Thoracic aorta (tissue), 2 donors: ENCODE data around the gene CREB3L2. TPM values are rescaled to one million over a fixed set of nuclear protein-coding genes. Genes with fewer than 3 reads are reported as not detected.

Experiments used
- ATAC-seq: fragments of 150-250 bp; one replicate; pipeline ENCODE4 v1.8.0; 2017; ENCODE audit warnings: low read depth; ENCODE audit not compliant: insufficient number of reproducible peaks, low FRiP score
- DNase-seq: peaks from one replicate; pipeline ENCODE4 v3.0.0-alpha.2; 2020; ENCODE audit warnings: low spot score
- H3K27ac ChIP-seq, 2 donors: fragments of 200-600 bp; sonication (generic); 1 replicate in 1 of 2; 2 replicates in 1 of 2; pipeline ENCODE4 v1.5.1; 2016; ENCODE audit warnings: mild to moderate bottlenecking in 2 of 2, moderate library complexity in 2 of 2
- H3K27me3 ChIP-seq: fragments of 200-600 bp; sonication (generic); replicated peaks from 2 replicates; pipeline ENCODE4 v1.6.0; 2016; ENCODE audit warnings: mild to moderate bottlenecking; ENCODE audit not compliant: insufficient read depth
- H3K36me3 ChIP-seq: fragments of 200-600 bp; sonication (generic); one replicate; pipeline ENCODE4 v1.5.1; 2016
- H3K4me1 ChIP-seq, 2 donors: fragments of 200-600 bp; sonication (generic); 1 replicate in 1 of 2; 2 replicates in 1 of 2; pipeline versions ENCODE4 v1.5.1 to v1.6.0; 2016; ENCODE audit warnings: low read depth in 2 of 2, mild to moderate bottlenecking in 1 of 2; ENCODE audit not compliant: control insufficient read depth in 1 of 2
- H3K4me3 ChIP-seq: fragments of 200-600 bp; sonication (generic); 2 replicates; pipeline ENCODE4 v1.5.1; 2016; ENCODE audit warnings: mild to moderate bottlenecking
- H3K9me3 ChIP-seq: fragments of 200-600 bp; sonication (generic); 2 replicates; pipeline ENCODE4 v1.5.1; 2016
- CTCF ChIP-seq: fragments of 200-600 bp; sonication (generic); IDR thresholded peaks from one replicate; pipeline ENCODE4 v1.5.1; 2019; ENCODE audit warnings: antibody characterized with exemption
- total RNA-seq, 2 donors: library from RNA; depleted of rRNA; stranded (reverse); fragments of >200 nt; gene quantifications; one replicate each; pipeline versions ENCODE4 v1.1.0 to v1.2.3, GENCODE V29; 2016

Gene CREB3L2
- total RNA-seq, 2 donors from 2014 or later: 85.3 to 96.7 TPM

GRCh38 chr7:137948845-137949330 lies 53.0 kb downstream of the CREB3L2 start:
- Histone ChIP-seq H3K36me3 (no peaks in the 10 kb centered on the region), H3K27me3 (no peaks in the 10 kb centered on the region), H3K4me3 (no peak overlapping the region), H3K27ac (no peak overlapping the region), H3K4me1 (peaks cover 36 to 88% of the 10 kb centered on the region in 2 donors), H3K9me3 (no peaks in the 10 kb centered on the region)
- DNase-seq (no peak), ATAC-seq (no peak)
- no peak for TF ChIP-seq CTCF

- no peak for DNase-seq
- Histone ChIP-seq H3K4me3 (no peak overlapping the region), H3K36me3 (no peaks in the 10 kb centered on the region), H3K4me1 (peaks cover 37 to 88% of the 10 kb centered on the region in 2 donors), H3K27me3 (no peaks in the 10 kb centered on the region), H3K9me3 (no peaks in the 10 kb centered on the region), H3K27ac (peak overlapping the region in 1 of 2 donors; percentile 33)
- TF ChIP-seq CTCF: no peak
- ATAC-seq: no peak
Measured at GRCh38 chr7:137948083-137948844, 53.6 kb downstream of the CREB3L2 start.

GRCh38 chr7:137947046-137947445 lies 54.8 kb downstream of the CREB3L2 start:
- no peak for TF ChIP-seq CTCF
- Histone ChIP-seq H3K27ac (peak overlapping the region in 1 of 2 donors; percentile 33), H3K36me3 (no peaks in the 10 kb centered on the region), H3K27me3 (no peaks in the 10 kb centered on the region), H3K9me3 (no peaks in the 10 kb centered on the region), H3K4me3 (no peak overlapping the region), H3K4me1 (peaks cover 40 to 89% of the 10 kb centered on the region in 2 donors)
- DNase-seq (no peak), ATAC-seq (no peak)

- no peaks in the 10 kb centered on the region for H3K36me3 ChIP-seq
- no peaks in the 10 kb centered on the region for H3K9me3 ChIP-seq
- no peak for TF ChIP-seq CTCF
- H3K4me3 ChIP-seq: no peak overlapping the region
- peaks cover 47 to 90% of the 10 kb centered on the region in 2 donors for H3K4me1 ChIP-seq
- no peak for DNase-seq
- no peak for ATAC-seq
- no peaks in the 10 kb centered on the region for H3K27me3 ChIP-seq
- no peak overlapping the region for H3K27ac ChIP-seq
Measured at GRCh38 chr7:137946011-137946410, 55.9 kb downstream of the CREB3L2 start.

- Histone ChIP-seq H3K36me3 (no peaks in the 10 kb centered on the region), H3K27ac (peak overlapping the region; percentile 74 to 78), H3K27me3 (no peaks in the 10 kb centered on the region), H3K9me3 (no peaks in the 10 kb centered on the region), H3K4me3 (peak overlapping the region; percentile 10), H3K4me1 (peaks cover 44 to 90% of the 10 kb centered on the region in 2 donors)
- TF ChIP-seq CTCF: no peak
- peak; percentile 35 for ATAC-seq
- DNase-seq: no peak
Measured at GRCh38 chr7:137944168-137944567, 57.7 kb downstream of the CREB3L2 start.
